ENCODE results near the gene CADM3. TPM values are rescaled to one million over a fixed set of nuclear protein-coding genes. Genes with fewer than 3 reads are reported as not detected.

Gene CADM3
- total and polyA plus RNA-seq, 9 of the 15 experiments (the other 6 are each of a cell fraction or from before 2014, with no cell fraction given) = 0.04 TPM; not detected in 8

GRCh38 chr1:159211331-159212136 lies 40.1 kb downstream of the CADM3 start (continued):
- no peak for TF ChIP-seq VEZF1 (CRISPR knock-in tag; IDR thresholded peaks at IDR 0.05)
- TF ChIP-seq BACH1 (tag; IDR thresholded peaks at IDR 0.05) = no peak
- no peak for TF ChIP-seq FUS (optimal IDR thresholded peaks at IDR 0.05; ENCODE audit: low read depth, low read length)
- TF ChIP-seq SFPQ (IDR thresholded peaks at IDR 0.05; ENCODE audit: low read depth, low read length) = no peak
- TF ChIP-seq ZNF79 (CRISPR knock-in tag; IDR thresholded peaks at IDR 0.05; ENCODE audit: low read depth) = no peak
- TF ChIP-seq PHB2 (IDR thresholded peaks at IDR 0.05; ENCODE audit: low read depth) = no peak
- no peak for TF ChIP-seq ETV5 (CRISPR knock-in tag; IDR thresholded peaks at IDR 0.05; ENCODE audit: low read depth)
- no peak for TF ChIP-seq HLTF (IDR thresholded peaks at IDR 0.05)
- TF ChIP-seq SMAD2 (IDR thresholded peaks at IDR 0.05; ENCODE audit: low read depth, low read length) = no peak
- TF ChIP-seq CBFA2T2 (conservative IDR thresholded peaks at IDR 0.05) = no peak
- TF ChIP-seq MYC (IDR thresholded peaks at IDR 0.05; ENCODE audit: low read depth, low read length) = no peak
- TF ChIP-seq MYC (CRISPR knock-in tag; IDR thresholded peaks at IDR 0.05; ENCODE audit: borderline replicate concordance, low read depth) = no peak
- TF ChIP-seq TGIF2 (CRISPR knock-in tag; IDR thresholded peaks at IDR 0.05) = no peak
- TF ChIP-seq ZNF41 (CRISPR knock-in tag; conservative IDR thresholded peaks at IDR 0.05) = no peak
- no peak for TF ChIP-seq NR4A1 (CRISPR knock-in tag; IDR thresholded peaks at IDR 0.05)
- TF ChIP-seq NR4A1 (tag; IDR thresholded peaks at IDR 0.05) = no peak
- no peak for TF ChIP-seq TEAD2 (tag; IDR thresholded peaks at IDR 0.05)
- no peak for TF ChIP-seq SAP30 (IDR thresholded peaks at IDR 0.05; ENCODE audit: borderline replicate concordance, insufficient read depth, low read depth, low read length, poor library complexity, severe bottlenecking)
- no peak for TF ChIP-seq MIER1 (IDR thresholded peaks at IDR 0.05; ENCODE audit: low read depth)
- TF ChIP-seq FIP1L1 (IDR thresholded peaks at IDR 0.05; ENCODE audit: low read depth, low read length, poor library complexity, severe bottlenecking) = no peak
- TF ChIP-seq ID3 (CRISPR knock-in tag; IDR thresholded peaks at IDR 0.05) = no peak
- no peak for TF ChIP-seq ID3 (tag; IDR thresholded peaks at IDR 0.05)
- TF ChIP-seq ARID2 (IDR thresholded peaks at IDR 0.05) = peak; percentile 89
- no peak for TF ChIP-seq LCOR (CRISPR knock-in tag; IDR thresholded peaks at IDR 0.05)
- no peak for TF ChIP-seq ZKSCAN8 (CRISPR knock-in tag; IDR thresholded peaks at IDR 0.05)
